Hepatocyte (in vitro differentiated cells): ENCODE results near the gene WEE2. TPM values are rescaled to one million over a fixed set of nuclear protein-coding genes. Genes with fewer than 3 reads are reported as not detected.

Experiments
- DNase-seq: peaks from one replicate; pipeline ENCODE4 v3.0.0-alpha.2; 2016; ENCODE audit warnings: low spot score
- H2AFZ ChIP-seq: fragments of 200-600 bp; sonication (generic); 2 replicates; pipeline ENCODE4 v1.6.0; 2016; ENCODE audit warnings: antibody characterized with exemption, mild to moderate bottlenecking
- H3K27ac ChIP-seq: fragments of 200-600 bp; sonication (generic); 2 replicates; pipeline ENCODE4 v1.5.1; 2016; ENCODE audit warnings: mild to moderate bottlenecking
- H3K27me3 ChIP-seq: fragments of 200-600 bp; sonication (generic); 2 replicates; pipeline ENCODE4 v1.6.1; 2016
- H3K36me3 ChIP-seq: fragments of 200-600 bp; sonication (generic); replicated peaks from 2 replicates; pipeline ENCODE4 v1.5.1; 2016; ENCODE audit warnings: low read depth; ENCODE audit not compliant: insufficient read depth
- H3K4me1 ChIP-seq: fragments of 200-600 bp; sonication (generic); 2 replicates; pipeline ENCODE4 v1.5.1; 2016; ENCODE audit warnings: mild to moderate bottlenecking, moderate library complexity; ENCODE audit not compliant: insufficient read depth
- H3K4me2 ChIP-seq: fragments of 200-600 bp; sonication (generic); 2 replicates; pipeline ENCODE4 v1.6.0; 2016
- H3K4me3 ChIP-seq: fragments of 200-600 bp; sonication (generic); 2 replicates; pipeline ENCODE4 v1.5.1; 2016; ENCODE audit warnings: mild to moderate bottlenecking
- H3K79me2 ChIP-seq: fragments of 200-600 bp; sonication (generic); 2 replicates; pipeline ENCODE4 v1.6.0; 2017; ENCODE audit warnings: mild to moderate bottlenecking
- H3K9me2 ChIP-seq: fragments of 200-600 bp; sonication (generic); replicated peaks from 2 replicates; pipeline ENCODE4 v1.6.0; 2017; ENCODE audit warnings: mild to moderate bottlenecking; ENCODE audit not compliant: insufficient read depth
- H3K9me3 ChIP-seq: fragments of 200-600 bp; sonication (generic); 2 replicates; pipeline ENCODE4 v1.5.1; 2016; ENCODE audit warnings: low read depth, mild to moderate bottlenecking
- H4K20me1 ChIP-seq: fragments of 200-600 bp; sonication (generic); 2 replicates; pipeline ENCODE4 v1.6.0; 2016; ENCODE audit warnings: mild to moderate bottlenecking; ENCODE audit not compliant: insufficient read depth, poor library complexity, severe bottlenecking
- CTCF ChIP-seq: fragments of 200-600 bp; sonication (generic); IDR thresholded peaks from 2 replicates; pipeline ENCODE4 v1.5.1; 2016; ENCODE audit warnings: antibody characterized with exemption, mild to moderate bottlenecking; ENCODE audit not compliant: poor library complexity
- EZH2 ChIP-seq: fragments of 200-600 bp; sonication (generic); IDR thresholded peaks from 2 replicates; pipeline ENCODE4 v1.6.1; 2016; ENCODE audit warnings: antibody characterized with exemption, mild to moderate bottlenecking, borderline replicate concordance
- EZH2phosphoT487 ChIP-seq: fragments of 200-600 bp; sonication (generic); IDR thresholded peaks from one replicate; pipeline ENCODE4 v1.6.1; 2018; ENCODE audit warnings: antibody characterized with exemption, mild to moderate bottlenecking, low read depth, moderate library complexity; ENCODE audit not compliant: unreplicated experiment, severe bottlenecking
- WGBS: methylation state at CpG from one replicate; pipeline ENCODE4 v1.1.6; 2016; ENCODE audit warnings: low lambda C conversion rate; ENCODE audit errors: missing lambda C conversion rate; 5-methylcytosine and 5-hydroxymethylcytosine counted together
- polyA plus RNA-seq: library from polyadenylated mRNA; unstranded; fragments of >200 nt; fragmentation: Nextera tagmentation; extraction: Ambion mirVana; gene quantifications from 2 replicates; pipeline ENCODE4 v1.2.1, GENCODE V29; 2016
- total RNA-seq: library from RNA; depleted of rRNA; stranded (reverse); fragments of >200 nt; gene quantifications from 2 replicates; pipeline ENCODE4 v1.2.3, GENCODE V29; 2014

WEE2 gene
- total and polyA plus RNA-seq, 2 experiments from 2014 or later = 0.89 to 3.6 TPM

GRCh38 chr7:141713890-141714289 is 5.7 kb downstream of the WEE2 start:
- H3K36me3 ChIP-seq = no peaks in the 10 kb centered on the region
- WGBS = 70% methylated on average over 1 of the region's 1 CpG
- peak overlapping the region; percentile 73 for H3K27ac ChIP-seq
- no peaks in the 10 kb centered on the region for H4K20me1 ChIP-seq
- H3K79me2 ChIP-seq = no peaks in the 10 kb centered on the region
- no peaks in the 10 kb centered on the region for H3K9me3 ChIP-seq
- DNase-seq = no peak
- no peak overlapping the region for H2AFZ ChIP-seq
- TF ChIP-seq CTCF (no peak), EZH2phosphoT487 (no peak), EZH2 (no peak)
- H3K4me2 ChIP-seq = peak overlapping the region; percentile 56
- no peaks in the 10 kb centered on the region for H3K9me2 ChIP-seq
- H3K4me1 ChIP-seq = peaks cover 13% of the 10 kb centered on the region
- no peak overlapping the region for H3K4me3 ChIP-seq
- H3K27me3 ChIP-seq = no peaks in the 10 kb centered on the region

GRCh38 chr7:141714571-141714970 is 6.4 kb downstream of the WEE2 start:
- DNase-seq = no peak

GRCh38 chr7:141715018-141715417 is 6.9 kb downstream of the WEE2 start:
- peak; percentile 47 for DNase-seq
- 51% methylated on average over 4 of the region's 4 CpGs for WGBS
- H4K20me1 ChIP-seq = no peaks in the 10 kb centered on the region
- TF ChIP-seq EZH2phosphoT487 = no peak
- no peak for TF ChIP-seq EZH2
- no peak for TF ChIP-seq CTCF
- no peak overlapping the region for H3K4me3 ChIP-seq
- H3K9me3 ChIP-seq = no peaks in the 10 kb centered on the region
- H3K36me3 ChIP-seq = no peaks in the 10 kb centered on the region
- no peak overlapping the region for H2AFZ ChIP-seq
- H3K9me2 ChIP-seq = no peaks in the 10 kb centered on the region
- peak overlapping the region; percentile 73 for H3K27ac ChIP-seq
- peaks cover 13% of the 10 kb centered on the region for H3K4me1 ChIP-seq
- H3K79me2 ChIP-seq = no peaks in the 10 kb centered on the region
- H3K27me3 ChIP-seq = no peaks in the 10 kb centered on the region
- peak overlapping the region; percentile 65 for H3K4me2 ChIP-seq

More at GRCh38 chr7:141714571-141714970, 6.4 kb downstream of the WEE2 start:
- no peak for TF ChIP-seq CTCF
- no peak for TF ChIP-seq EZH2phosphoT487
- no peak for TF ChIP-seq EZH2
- H3K27ac ChIP-seq = peak overlapping the region; percentile 73
- no peaks in the 10 kb centered on the region for H3K79me2 ChIP-seq
- no peaks in the 10 kb centered on the region for H3K27me3 ChIP-seq
- H3K4me2 ChIP-seq = peak overlapping the region; percentile 56
- no peaks in the 10 kb centered on the region for H3K36me3 ChIP-seq
- H3K4me1 ChIP-seq = peaks cover 13% of the 10 kb centered on the region
- H3K4me3 ChIP-seq = no peak overlapping the region
- H3K9me3 ChIP-seq = no peaks in the 10 kb centered on the region
- 76% methylated on average over 2 of the region's 2 CpGs for WGBS
- H3K9me2 ChIP-seq = no peaks in the 10 kb centered on the region
- no peaks in the 10 kb centered on the region for H4K20me1 ChIP-seq
- no peak overlapping the region for H2AFZ ChIP-seq
